HepG2 (cell line): Measurements from ENCODE around the gene BCAS3. TPM values are rescaled to one million over a fixed set of nuclear protein-coding genes. Genes with fewer than 3 reads are reported as not detected.

ENCODE experiments used
- ATF4 ChIP-seq, 2 experiments: fragments of 450-650 bp in 1 of 2; sonication (generic) in 1 of 2; formaldehyde crosslinking; IDR thresholded peaks; 2 replicates each; pipeline versions ENCODE4 v1.5.0 to v1.8.0; 2020 to 2022; ENCODE audit warnings: mild to moderate bottlenecking in 1 of 2, missing genetic modification reagents in 1 of 2
- GABPA ChIP-seq, 2 experiments: IDR thresholded peaks; 2 replicates each; pipeline ENCODE4 v1.6.1; 2011 to 2016; ENCODE audit warnings: low read depth in 2 of 2, low read length in 1 of 2, missing biosample characterization in 1 of 2, missing genetic modification characterization in 1 of 2
- HNF4G ChIP-seq, 2 experiments: sonication (generic) in 1 of 2; formaldehyde crosslinking in 1 of 2; IDR thresholded peaks; 2 replicates each; pipeline versions ENCODE4 v1.4.0 to v1.6.1; 2011 to 2020; ENCODE audit warnings: borderline replicate concordance in 2 of 2, low read depth in 2 of 2, mild to moderate bottlenecking in 2 of 2, low read length in 1 of 2, missing genetic modification reagents in 1 of 2, moderate library complexity in 1 of 2
- HNRNPLL ChIP-seq: fragments of 200-400 bp; formaldehyde crosslinking; IDR thresholded peaks from 2 replicates; pipeline ENCODE4 v1.6.1; 2017; ENCODE audit warnings: mild to moderate bottlenecking, low read depth, low read length; ENCODE audit not compliant: poor library complexity, severe bottlenecking
- IKZF4 ChIP-seq: sonication (generic); formaldehyde crosslinking; IDR thresholded peaks from 2 replicates; pipeline ENCODE4 v1.5.1; 2020; ENCODE audit warnings: borderline replicate concordance, mild to moderate bottlenecking, low read depth, missing genetic modification reagents; ENCODE audit errors: not compliant biosample characterization
- MEF2D ChIP-seq: sonication (generic); formaldehyde crosslinking; IDR thresholded peaks from 2 replicates; pipeline ENCODE4 v1.5.1; 2020; ENCODE audit warnings: mild to moderate bottlenecking, missing genetic modification reagents
- MTERF4 ChIP-seq: sonication (generic); formaldehyde crosslinking; IDR thresholded peaks from 2 replicates; pipeline ENCODE4 v1.8.0; 2023; ENCODE audit warnings: mild to moderate bottlenecking, missing genetic modification reagents
- NAIF1 ChIP-seq: sonication (generic); formaldehyde crosslinking; IDR thresholded peaks from 2 replicates; pipeline ENCODE4 v1.5.0; 2020; ENCODE audit warnings: mild to moderate bottlenecking, missing genetic modification reagents, borderline replicate concordance
- RORA ChIP-seq: sonication (generic); formaldehyde crosslinking; IDR thresholded peaks from 2 replicates; pipeline ENCODE4 v1.5.0; 2020; ENCODE audit warnings: mild to moderate bottlenecking, missing genetic modification reagents, moderate library complexity
- TCF12 ChIP-seq, 2 experiments: fragments of 450-650 bp in 1 of 2; sonication (generic) in 1 of 2; formaldehyde crosslinking in 1 of 2; IDR thresholded peaks; 2 replicates each; pipeline versions ENCODE4 v1.6.1 to v1.8.0; 2017 to 2022; ENCODE audit warnings: antibody characterized with exemption in 1 of 2, mild to moderate bottlenecking in 1 of 2, missing genetic modification reagents in 1 of 2, moderate library complexity in 1 of 2
- ZBTB20 ChIP-seq: sonication (generic); formaldehyde crosslinking; IDR thresholded peaks from 2 replicates; pipeline ENCODE4 v1.8.1; 2023; ENCODE audit warnings: missing genetic modification reagents, low read depth, mild to moderate bottlenecking, borderline replicate concordance
- ZNF644 ChIP-seq: IDR thresholded peaks from 2 replicates; pipeline ENCODE4 v1.6.1; 2016; ENCODE audit warnings: low read depth
- ZNF770 ChIP-seq: sonication (generic); formaldehyde crosslinking; IDR thresholded peaks from 2 replicates; pipeline ENCODE4 v1.5.0; 2020; ENCODE audit warnings: mild to moderate bottlenecking, missing genetic modification reagents
- polyA plus RNA-seq, 8 experiments: library from polyadenylated mRNA; depleted of rRNA in 3 of 8; stranded (reverse) in 7 of 8; unstranded in 1 of 8; fragments of >200 nt; fragmentation: Illumina TruSeq in 4 of 8; extraction: Trizol in 4 of 8; gene quantifications; 2 replicates each; pipeline versions ENCODE4 v1.2.1 to v1.2.3, GENCODE V29; 2011 to 2016; ENCODE audit warnings: low read depth in 4 of 8, missing spikeins in 1 of 8, mixed read lengths in 1 of 8; ENCODE audit not compliant: insufficient read depth in 1 of 8
- total RNA-seq, 5 experiments: library from RNA; depleted of rRNA; stranded (reverse); fragments of >200 nt; fragmentation: Illumina TruSeq; extraction: Trizol; gene quantifications; 2 replicates each; pipeline ENCODE4 v1.2.3, GENCODE V29; 2016; ENCODE audit warnings: low read depth in 1 of 5
- TF ChIP-seq, protein P1 (sequence below): sonication (generic); formaldehyde crosslinking; IDR thresholded peaks from 2 replicates; pipeline ENCODE4 v1.4.0; 2020; ENCODE audit warnings: missing genetic modification reagents
- TF ChIP-seq, protein P2 (sequence below): sonication (generic); formaldehyde crosslinking; conservative IDR thresholded peaks from 2 replicates; pipeline ENCODE4 v1.4.0; 2020; ENCODE audit warnings: missing genetic modification reagents

Gene BCAS3
- total and polyA plus RNA-seq, 2 of the 13 experiments (the other 11 are each of a cell fraction or from before 2014, with no cell fraction given), result 10.7 to 11.2 TPM

DNA sequence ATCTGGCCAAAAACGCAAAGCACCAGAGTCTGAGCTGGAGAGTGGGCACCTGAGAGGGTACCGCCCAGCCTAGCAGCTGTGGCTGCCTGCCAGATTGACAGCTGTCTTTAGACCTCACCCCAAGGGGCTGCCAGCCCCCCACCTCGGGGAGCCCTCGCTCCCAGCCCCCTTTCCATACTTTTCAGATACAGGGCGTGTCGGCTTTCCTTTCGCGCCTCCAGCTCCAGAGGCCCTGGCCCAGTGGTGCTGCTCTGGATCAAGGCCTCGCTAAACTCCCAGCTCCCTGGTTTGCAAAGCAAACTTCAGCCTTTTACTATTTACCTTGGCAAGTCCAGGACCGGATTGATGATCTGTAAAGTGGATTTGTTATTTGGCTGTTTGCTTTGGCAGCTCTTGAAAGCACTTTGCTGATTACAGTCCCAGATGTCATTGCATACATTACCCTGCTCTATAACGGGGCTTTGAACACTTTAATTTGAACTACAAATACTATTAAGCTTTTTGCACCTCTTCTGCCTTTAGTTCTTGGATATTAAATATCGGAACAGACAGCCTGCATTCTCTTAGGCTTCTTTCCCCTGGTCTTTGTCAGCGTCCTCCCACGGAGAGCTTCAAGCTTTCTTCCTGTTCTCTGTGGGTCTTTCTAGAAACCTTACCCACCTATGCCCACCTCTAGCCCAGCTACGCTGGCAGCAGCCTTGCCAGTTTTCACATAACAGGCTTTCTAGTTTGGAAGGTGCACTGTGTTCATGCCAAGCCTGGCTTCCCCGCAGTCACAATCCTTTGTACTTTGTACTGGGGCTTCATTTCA, 658.4 kb downstream of the BCAS3 start (continued):
- no peak for TF ChIP-seq HNRNPLL
- peak in 1 of 2 experiments; percentile 80; a peak in 2 of 4 replicates for TF ChIP-seq ATF4 (CRISPR knock-in tag; IDR thresholded peaks at IDR 0.05)
- no peak for TF ChIP-seq GABPA (IDR thresholded peaks at IDR 0.05; ENCODE audit: low read depth, low read length)
- TF ChIP-seq GABPA (CRISPR knock-in tag; IDR thresholded peaks at IDR 0.05; ENCODE audit: low read depth), result peak; percentile 56; the same call in 1 of the 2 replicates
- no peak for TF ChIP-seq TCF12 (IDR thresholded peaks at IDR 0.05)
- peak; percentile 56; the same call in 1 of the 2 replicates for TF ChIP-seq TCF12 (CRISPR knock-in tag; IDR thresholded peaks at IDR 0.05)
- peak; percentile 34 for TF ChIP-seq IKZF4 (CRISPR knock-in tag)
- TF ChIP-seq, protein P1, sequence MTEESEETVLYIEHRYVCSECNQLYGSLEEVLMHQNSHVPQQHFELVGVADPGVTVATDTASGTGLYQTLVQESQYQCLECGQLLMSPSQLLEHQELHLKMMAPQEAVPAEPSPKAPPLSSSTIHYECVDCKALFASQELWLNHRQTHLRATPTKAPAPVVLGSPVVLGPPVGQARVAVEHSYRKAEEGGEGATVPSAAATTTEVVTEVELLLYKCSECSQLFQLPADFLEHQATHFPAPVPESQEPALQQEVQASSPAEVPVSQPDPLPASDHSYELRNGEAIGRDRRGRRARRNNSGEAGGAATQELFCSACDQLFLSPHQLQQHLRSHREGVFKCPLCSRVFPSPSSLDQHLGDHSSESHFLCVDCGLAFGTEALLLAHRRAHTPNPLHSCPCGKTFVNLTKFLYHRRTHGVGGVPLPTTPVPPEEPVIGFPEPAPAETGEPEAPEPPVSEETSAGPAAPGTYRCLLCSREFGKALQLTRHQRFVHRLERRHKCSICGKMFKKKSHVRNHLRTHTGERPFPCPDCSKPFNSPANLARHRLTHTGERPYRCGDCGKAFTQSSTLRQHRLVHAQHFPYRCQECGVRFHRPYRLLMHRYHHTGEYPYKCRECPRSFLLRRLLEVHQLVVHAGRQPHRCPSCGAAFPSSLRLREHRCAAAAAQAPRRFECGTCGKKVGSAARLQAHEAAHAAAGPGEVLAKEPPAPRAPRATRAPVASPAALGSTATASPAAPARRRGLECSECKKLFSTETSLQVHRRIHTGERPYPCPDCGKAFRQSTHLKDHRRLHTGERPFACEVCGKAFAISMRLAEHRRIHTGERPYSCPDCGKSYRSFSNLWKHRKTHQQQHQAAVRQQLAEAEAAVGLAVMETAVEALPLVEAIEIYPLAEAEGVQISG, result peak; percentile 74
- peak; percentile 50; the same call in 1 of the 2 replicates for TF ChIP-seq ZNF644 (CRISPR knock-in tag)
- no peak for TF ChIP-seq NAIF1 (CRISPR knock-in tag)
- TF ChIP-seq ZBTB20 (CRISPR knock-in tag), result peak; percentile 99
- TF ChIP-seq HNF4G (IDR thresholded peaks at IDR 0.05; ENCODE audit: borderline replicate concordance, low read depth, low read length), result peak; percentile 93
- TF ChIP-seq HNF4G (CRISPR knock-in tag; IDR thresholded peaks at IDR 0.05; ENCODE audit: borderline replicate concordance, low read depth), result peak; percentile 69; the same call in 1 of the 2 replicates
- TF ChIP-seq MTERF4 (CRISPR knock-in tag), result no peak; the same call in 1 of the 2 replicates
- TF ChIP-seq ZNF770 (CRISPR knock-in tag), result peak; percentile 83; the same call in 1 of the 2 replicates
- TF ChIP-seq, protein P2, sequence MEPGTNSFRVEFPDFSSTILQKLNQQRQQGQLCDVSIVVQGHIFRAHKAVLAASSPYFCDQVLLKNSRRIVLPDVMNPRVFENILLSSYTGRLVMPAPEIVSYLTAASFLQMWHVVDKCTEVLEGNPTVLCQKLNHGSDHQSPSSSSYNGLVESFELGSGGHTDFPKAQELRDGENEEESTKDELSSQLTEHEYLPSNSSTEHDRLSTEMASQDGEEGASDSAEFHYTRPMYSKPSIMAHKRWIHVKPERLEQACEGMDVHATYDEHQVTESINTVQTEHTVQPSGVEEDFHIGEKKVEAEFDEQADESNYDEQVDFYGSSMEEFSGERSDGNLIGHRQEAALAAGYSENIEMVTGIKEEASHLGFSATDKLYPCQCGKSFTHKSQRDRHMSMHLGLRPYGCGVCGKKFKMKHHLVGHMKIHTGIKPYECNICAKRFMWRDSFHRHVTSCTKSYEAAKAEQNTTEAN (CRISPR knock-in tag), result peak; percentile 90; the same call in 1 of the 2 replicates
- peak; percentile 83; the same call in 1 of the 2 replicates for TF ChIP-seq MEF2D (CRISPR knock-in tag)
- TF ChIP-seq RORA, result no peak
